OCI-M1 (cell line): ENCODE measurements around the gene WDR37.

ENCODE experiments used
- DNase-seq: peaks from one replicate; lab custom pipeline; 2025; lab: John Stamatoyannopoulos, UW

WDR37 gene

DNA sequence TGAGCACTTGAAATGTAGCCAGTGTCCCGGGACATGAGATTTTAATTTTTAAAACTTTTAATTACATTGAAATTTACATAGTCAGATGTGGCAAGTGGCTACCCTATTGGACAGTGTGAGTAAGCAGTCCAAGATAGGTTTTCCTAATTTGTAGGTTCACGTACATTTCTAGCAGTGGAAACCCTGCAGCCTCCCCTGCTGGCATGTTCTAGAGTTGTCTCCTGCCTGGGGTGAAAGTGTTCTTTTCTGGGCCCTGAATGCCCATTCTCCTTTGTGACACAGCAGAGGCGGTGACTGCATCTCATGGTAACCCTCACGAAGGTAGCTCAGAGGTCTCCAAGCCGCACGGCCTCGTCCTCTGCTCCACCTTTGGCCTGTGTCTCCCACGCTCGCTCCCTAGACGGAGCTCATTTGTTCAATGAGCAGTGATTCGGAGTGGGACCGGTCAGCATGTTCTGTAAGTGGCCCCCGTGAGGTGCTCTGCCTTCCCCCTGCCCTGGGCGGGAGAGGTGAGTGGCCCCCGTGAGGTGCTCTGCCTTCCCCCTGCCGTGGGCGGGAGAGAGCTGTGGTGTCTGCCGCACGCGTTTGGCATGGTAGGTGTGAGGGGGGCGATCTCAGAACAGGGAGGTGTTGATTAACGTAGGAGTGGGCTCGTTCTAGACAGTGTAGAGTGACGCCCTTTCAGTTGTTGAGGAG lies 18.0 kb downstream of the WDR37 start:
- DNase-seq: no peak

DNA sequence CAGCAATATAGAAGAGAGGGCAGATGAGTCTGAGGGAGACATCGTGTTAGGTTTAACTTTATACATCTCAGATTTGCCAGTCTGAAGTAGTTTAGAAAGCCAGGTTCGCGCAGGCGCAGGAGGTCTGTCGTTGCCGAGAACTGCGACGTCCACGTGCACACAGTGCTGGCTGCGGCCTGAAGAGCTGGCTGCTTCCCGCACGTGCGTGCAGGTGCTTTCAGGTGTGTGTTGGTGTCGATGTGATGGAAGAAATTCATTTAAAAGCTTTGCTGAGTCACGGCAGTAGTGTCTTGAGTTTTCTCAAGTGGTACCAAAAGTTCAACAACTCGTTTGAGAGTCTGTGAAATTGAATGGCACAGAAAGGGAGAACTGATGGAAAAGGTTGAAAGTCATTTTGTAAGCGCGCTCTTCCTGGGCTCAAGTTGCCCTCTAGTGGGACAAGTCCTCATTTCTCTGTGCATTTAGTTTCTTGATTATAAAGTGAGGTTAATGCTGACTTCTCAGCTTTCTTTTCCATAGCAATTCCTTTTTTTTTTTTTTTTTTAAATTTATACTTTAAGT lies 18.6 kb downstream of the WDR37 start:
- DNase-seq: peak; percentile 12

DNA sequence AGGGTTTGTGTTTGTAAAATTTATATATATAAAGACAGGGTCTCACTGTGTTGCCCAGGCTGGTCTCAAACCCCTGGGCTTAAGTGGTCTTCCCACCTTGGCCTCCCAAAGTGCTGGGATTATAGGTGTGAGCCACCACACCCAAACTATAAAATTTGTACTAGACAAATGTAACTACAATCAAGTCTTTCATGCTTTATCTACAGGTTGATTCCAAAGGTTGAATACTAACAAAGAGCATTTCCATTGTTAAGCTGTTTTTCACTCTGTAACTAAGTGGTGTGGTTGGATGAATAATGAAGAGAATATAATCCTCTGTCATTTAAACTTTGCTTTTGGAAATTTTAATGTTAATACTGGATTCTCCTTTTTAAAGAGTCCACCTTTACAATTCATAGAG lies 22.5 kb downstream of the WDR37 start:
- no peak for DNase-seq

DNA sequence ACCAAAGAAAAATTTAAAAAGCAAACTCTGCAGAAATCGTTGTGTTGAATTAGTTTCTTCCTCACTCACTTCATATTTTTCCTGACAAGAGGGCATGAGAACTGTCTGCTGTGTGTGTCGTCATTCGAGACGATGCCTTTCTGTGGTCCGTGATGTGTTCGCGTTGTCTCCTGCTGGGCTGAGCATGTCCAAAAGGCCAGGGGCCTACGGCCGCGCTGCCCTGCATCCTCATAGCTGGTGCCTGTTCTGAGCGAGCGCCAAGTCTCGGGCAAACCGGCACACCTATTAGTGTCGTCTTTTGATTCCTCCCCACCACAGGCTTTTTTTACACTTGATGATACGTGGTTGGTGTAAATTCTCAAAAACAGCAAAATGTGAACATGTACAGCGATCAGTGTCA lies 27.4 kb downstream of the WDR37 start:
- DNase-seq: no peak

DNA sequence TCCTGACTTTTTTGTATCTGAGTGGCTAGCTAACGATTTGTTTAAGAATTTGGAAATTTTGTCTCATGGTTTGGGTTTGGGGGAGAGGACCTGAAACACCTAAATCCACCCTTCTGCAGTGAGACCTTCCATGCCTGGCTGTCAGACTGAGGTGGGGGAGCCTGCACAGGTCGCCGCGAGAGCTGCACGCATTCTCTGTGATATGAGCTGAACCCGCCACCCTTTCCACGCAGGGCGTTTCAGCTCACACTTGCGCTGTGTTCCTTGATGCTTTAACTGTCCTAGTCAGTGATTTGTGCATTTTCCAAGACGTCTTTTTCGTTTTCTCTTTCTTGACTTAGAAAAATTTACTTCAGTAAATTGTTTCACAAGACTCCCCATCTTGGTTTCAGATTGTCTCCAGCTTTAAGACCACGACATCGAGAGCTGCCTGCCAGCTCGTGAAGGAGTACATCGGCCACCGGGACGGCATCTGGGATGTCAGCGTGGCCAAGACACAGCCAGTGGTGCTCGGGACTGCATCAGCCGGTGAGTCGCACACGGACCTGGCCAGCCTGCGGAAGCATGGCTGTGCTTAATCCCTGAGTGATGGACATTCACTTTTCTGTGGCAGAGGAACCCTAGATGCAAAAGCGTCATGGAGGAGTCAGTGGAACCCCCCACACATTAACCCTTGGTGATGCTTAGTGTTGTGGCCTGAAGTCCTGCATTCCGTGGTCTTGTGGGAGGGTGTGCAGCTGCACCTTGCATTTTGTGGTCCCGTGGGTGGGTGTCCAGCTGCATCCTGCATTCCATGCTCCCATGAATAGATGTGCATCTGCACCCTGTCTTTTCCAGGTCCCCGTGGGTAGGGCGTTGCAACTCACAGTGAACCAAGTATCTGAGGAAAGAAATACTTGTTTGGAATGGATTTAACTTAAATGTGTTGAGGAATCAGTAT lies 28.1 kb downstream of the WDR37 start:
- no peak for DNase-seq

DNA sequence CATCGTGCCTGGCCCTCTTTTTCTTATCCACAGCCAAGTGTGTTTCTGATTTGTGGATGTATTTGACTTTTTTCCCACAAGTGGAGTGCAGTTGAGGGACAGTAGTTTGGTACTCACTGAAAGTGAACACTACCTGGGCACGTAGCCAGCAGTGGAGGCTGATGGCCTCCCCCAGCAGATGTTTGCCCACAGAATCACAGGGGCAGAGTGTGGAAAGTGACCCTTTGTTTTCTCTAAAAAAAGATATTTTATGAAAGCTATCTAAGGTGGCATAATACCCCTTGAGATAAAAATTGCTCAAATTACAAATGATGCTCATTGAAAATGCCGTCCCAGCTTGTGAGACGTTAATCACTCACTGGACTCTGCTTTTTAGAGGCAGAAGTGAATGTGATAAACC lies 29.1 kb downstream of the WDR37 start:
- no peak for DNase-seq

DNA sequence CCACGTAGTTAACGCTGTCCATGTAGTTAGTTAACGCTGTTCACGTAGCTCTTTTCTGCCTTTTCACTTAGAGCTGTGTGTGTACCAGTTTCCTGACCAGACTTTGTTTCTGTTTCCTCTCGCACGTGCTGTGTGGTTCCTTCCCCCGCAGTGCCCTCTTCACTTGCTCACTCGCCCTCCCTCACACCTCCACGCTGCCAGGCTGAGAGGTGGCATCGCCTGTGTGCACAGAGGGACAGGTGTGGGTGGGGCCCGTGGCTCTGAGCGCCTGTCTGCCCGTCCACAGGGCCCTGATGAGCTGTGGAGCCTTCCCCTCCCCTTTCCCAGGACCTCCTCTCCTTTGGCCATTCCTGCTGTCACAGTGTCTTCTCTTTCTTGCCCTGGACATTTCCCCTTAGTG lies 30.6 kb downstream of the WDR37 start:
- no peak for DNase-seq

DNA sequence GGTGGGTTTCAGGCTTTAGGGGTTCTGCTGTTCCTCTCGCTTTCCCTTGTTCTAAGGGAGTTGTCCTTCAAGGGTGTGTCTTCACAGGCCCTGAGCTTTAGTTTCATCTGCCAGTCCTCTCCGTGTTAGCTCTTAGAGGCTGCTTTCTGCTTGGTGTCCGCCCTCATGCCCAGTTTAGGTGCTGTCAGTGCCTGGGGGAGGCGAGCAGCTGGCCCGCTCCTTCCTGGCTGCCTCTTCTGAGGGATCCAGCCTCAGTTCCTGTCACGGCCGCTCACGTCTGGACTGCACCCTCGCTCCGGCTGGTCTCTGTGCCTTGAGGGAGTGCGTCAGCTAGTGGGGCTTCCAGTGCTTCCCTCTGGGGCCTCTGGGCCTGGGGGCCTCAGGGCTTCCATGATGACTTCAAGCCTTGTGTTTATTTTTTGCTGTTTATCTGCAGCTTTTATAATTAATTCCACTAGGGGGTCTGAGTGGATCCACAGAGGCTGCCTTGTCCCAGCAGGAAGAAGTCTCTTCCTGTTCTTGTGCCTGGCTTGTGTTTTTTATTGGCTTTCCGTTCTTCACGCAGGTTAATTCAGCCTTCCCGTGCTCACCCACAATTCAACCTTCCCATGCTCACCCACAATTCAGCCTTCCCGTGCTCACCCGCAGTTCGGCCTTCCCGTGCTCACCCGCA lies 33.0 kb downstream of the WDR37 start:
- DNase-seq: no peak

DNA sequence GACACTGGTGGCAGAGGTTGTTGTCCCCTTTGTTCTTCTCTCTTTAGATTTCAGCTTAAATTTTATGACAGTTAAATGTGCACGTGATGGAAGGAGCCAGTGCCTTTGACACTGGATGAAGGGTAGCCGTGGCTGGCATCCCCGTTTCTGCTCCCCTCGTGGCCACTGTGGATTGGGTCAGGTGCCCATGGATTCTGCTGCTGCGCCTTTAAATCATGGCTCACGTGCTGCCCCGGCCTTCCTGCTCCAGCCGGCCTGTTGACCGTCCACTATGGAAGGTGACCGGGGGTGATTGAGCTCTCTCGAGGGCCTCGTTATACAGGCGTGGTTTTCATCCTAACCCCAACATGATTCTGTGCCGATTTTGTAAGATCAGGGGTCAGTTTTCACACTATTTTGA lies 34.5 kb downstream of the WDR37 start:
- no peak for DNase-seq

DNA sequence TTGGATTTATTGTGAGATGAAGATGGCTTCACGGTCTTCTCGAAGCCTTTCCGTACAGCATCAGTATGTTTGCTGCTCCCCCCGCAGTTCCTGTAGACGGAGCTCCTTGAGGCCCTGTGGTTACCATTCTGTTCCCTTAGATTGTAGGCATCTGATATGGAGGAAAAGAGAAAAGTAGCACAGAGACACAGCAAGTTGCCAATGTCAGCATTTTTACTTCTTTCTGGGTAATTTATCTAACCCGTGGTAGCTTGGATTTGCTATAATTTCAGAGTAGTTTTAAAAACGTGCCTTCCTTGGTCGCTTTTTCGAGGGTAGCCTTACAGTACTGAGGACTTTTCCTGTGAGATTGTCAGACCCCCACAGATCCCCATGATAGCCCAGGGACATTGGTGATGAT lies 37.5 kb downstream of the WDR37 start:
- no peak for DNase-seq

DNA sequence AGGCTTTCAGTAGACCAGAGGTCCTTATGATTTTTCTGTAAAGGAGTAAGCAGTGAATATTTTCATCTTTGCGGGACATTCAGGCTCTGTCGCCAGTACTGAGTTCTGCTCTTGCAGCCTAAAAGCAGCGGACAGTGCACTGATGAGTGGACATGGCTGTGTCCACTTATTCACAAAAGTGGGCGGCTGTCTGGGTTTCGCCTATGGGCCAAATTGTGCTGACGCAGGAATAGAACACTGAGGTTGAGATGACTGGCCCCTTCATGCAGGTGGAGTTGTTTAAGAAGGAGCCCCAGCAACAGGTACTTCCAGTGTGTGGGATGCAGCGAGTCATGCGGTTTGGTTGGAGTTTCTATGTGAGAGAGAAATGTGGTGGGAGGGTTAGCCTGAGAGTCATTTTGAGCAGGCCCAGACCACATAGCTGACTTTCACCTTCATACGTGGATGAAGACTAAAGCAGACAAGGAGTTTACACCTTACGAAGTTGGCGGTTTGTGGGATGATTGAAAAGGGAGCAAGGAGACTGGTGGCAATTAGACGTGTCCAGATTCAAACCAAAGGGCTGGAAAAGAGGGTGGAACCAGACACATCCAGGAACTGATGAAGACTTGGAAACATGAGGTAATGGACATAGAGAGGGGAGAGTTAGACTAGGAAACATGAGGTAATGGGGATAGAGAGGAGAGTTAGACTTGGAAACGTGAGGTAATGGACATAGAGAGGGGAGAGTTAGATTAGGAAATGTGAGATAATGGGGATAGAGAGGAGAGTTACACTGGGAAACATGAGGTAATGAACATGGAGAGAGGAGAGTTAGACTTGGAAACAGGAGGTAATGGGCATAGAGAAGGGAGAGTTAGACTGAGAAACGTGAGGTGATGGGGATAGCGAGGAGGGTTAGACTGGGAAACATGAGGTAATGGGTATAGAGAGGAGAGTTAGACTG lies 38.2 kb downstream of the WDR37 start:
- DNase-seq: no peak

DNA sequence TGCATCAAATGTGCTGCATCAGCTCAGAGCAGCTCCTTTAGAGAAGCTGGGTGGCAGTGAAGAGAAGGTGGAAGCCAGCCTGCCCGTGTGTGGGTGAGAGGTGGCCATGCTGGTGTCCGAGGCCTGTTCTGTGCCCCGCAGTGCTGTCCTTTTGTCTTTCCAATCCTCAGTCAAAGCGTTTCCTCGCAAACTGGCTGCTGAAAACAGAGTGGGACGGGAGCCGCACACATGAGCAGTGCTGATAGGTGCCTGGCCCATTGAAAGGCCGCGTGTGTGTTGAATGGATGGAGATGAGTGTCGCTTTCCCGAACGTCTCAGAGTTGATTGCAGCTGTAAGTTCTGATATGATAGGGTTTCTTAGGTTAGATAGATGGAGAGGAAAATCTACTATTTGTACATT lies 39.3 kb downstream of the WDR37 start:
- DNase-seq: no peak

DNA sequence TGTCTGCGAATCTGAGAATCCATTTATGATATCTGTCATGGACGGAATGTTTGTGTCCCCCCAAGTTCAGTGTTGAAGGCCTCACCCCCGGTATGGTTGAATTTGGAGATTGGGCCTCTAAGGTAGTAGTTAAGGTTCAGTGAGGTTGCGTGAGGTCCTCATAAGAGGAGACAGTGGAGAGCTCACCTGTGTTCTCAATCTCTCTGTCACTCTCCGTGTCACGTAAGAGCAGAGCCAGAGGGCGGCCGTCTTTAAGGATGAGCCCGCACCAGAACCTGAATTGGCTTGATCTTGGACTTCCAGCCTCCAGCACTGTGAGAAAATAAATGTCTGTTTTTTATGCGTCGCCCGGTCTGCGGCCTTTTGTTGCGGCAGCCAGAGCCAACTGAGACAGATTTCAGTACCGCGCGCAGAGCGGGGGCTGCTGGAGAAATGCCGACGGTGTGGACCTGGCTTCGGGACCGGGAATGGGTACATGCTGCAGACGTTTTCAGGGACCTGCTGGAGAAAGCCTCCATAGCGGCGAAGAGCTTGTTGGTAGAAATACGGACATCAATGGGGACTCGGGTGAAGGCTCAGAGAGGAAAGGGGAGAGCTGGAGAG lies 40.2 kb downstream of the WDR37 start:
- DNase-seq: no peak

DNA sequence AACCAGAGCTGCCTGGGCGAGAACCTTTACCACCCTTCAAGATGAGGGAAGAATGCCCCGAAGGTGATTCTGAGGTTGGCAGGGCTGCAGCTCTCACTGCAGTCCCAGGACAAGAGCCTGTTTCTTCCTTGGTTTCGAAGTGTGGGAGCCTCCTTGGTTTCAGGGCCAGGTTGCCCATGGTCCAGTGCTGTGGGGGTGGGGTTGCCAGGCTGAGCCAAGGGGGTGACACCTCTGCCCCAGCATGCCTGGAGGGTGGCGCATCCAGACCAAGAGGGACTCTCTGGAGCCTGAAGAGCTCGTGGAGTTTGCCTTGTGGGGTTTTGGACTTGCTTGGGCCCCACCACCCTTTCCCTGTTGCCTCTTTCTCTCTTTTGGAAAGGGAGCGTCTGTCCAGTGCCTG lies 41.3 kb downstream of the WDR37 start:
- DNase-seq: no peak

DNA sequence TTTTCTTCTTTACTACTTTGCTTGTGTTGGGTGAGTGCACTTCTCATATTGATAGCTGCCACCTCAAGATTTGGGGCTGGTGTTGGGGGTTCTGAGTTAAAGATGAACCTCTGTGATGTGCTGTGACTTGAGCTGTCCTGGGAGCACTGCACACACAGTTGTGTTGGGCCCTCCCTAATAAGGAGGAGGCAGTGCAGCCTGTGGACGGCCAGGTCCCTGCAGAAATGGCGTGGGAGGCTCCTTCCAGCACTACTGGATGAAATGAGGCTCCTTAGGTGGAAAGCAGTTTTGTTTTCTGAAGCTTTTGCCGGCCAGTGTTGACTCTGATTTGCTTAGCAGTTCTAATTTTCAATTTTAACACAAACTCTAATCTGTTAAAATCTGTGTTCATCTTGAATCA lies 44.0 kb downstream of the WDR37 start:
- DNase-seq: no peak

DNA sequence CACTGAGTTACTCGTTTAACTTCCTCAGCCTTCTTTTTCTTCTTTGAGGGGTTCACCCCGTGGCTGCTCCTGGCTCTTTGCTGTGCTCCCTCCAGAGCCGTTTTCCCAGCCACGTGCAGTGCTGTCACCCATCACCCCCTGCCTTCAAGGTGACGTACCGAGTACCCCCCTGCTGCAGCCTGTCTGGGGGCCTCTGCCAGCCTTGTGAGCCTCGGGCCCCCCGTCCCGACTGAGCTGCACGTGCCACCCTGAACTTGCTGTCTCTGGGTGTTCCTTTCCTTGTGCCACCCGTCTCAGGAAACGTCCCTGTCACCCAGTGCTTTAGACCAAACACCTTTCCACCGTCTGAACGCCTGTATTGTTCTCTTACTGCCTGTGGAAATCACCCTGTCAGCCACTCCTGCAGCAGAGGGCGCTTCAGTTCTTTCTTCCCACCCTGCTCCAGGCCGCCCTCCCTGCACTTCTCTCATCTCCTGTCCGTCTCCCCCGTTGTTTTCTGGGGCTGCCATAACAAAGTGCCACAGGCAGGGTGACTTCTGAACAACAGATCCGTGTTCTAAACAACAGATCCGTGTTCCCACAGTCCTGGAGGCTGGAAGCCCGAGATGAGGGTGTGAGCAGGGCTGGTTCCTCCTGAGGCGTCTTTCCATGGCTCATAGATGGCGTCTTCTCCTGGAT lies 44.6 kb downstream of the WDR37 start:
- DNase-seq: no peak

DNA sequence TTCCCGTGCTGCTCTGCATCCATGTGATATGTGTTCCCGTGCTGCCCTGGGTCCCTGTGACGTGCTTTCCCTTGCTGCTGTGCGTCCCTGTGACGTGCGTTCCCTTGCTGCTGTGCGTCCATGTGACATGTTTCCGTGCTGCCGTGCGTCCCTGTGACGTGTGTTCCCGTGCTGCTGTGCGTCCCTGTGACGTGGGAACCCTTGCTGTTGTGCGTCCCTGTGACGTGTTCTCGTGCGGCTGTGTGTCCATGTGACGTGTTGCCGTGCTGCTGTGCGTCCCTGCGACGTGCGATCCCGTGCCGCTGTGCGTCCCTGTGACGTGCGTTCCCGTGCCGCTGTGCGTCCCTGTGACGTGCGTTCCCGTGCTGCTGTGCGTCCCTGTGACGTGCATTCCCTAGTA lies 45.8 kb downstream of the WDR37 start:
- DNase-seq: no peak

DNA sequence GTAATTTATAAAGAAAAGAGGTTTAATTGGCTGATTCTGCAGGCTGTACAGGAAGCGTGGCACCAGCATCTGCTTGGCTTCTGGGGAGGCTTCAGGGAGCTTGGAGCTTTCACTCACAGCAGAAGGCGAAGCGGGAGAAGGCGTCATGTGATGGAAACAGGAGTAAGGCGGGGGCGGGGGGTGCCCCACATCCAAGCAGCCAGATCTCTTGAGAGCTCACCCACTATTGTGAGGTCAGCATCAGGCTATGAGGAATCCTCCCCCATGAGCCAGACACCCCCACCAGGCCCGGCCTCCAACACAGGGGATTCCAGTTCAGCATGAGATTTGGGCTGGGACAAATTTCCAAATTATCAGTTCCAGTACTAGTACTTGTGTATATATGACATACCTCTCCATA lies 46.2 kb downstream of the WDR37 start:
- DNase-seq: no peak

DNA sequence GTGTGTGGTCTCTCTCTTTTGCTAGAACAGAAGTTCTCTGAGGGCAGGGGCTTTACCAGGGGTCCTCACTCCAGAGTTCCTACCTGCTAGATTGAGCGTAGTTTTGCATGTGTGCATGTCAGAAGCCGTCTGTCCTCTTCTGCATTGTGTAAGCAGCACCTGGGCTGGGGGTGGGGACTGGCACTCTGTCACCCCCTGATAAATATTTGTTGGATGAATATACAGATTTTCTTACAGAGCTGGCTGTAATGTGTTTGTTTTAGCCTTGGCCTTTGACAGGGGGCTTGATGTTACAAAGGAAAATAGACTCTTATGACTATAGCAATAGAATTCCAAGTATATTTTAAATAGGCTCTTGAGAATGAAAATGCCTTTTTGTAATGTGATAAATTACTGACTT lies 46.6 kb downstream of the WDR37 start:
- DNase-seq: no peak

DNA sequence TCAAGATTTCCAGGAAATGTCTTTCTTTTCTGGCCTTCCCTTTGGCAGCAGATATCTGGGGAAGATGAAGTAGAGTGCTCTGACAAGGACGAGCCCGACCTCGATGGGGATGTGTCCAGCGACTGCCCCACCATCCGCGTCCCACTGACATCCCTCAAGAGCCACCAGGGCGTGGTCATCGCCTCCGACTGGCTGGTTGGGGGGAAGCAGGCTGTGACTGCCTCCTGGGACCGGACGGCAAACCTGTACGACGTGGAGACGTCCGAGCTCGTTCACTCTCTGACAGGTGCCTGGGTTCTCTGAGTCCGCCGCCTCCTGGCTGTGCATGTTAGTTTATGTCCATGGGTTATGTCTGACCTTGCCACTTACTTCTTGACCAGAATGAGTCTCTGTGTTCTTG lies 47.4 kb downstream of the WDR37 start:
- no peak for DNase-seq

DNA sequence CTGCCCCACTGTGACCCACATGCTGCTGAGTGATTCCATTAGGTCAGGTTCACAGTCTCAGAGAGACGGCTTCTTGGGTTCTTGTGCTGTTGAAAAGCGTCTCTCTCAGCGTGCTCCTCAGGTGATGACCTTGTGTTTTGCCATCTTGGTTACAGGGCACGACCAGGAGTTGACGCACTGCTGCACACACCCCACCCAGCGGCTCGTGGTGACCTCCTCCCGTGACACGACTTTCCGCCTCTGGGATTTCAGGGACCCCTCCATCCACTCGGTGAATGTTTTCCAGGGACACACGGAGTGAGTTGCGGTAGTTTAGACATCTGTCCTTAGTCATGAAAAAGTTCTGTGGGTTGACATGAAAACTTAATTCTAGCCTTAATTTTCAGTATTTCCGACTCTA lies 48.8 kb downstream of the WDR37 start:
- DNase-seq: no peak
